ENCODE measurements around the gene RPN2.

RPN2 gene

GRCh38 chr20:37257988-37258387 is 78.9 kb downstream of the RPN2 start:
- TF ChIP-seq CTCF (IDR thresholded peaks at IDR 0.05; ENCODE audit: borderline replicate concordance, control extremely low read depth, extremely low read depth, insufficient read depth, missing control alignments) = no peak
- in situ Hi-C loops (cut with MboI; ENCODE audit: low sequenced_read_pairs, unreplicated experiment) = no loop called here
- DNase-seq (ENCODE audit: low spot score) = no peak

- no peak for DNase-seq (ENCODE audit: low spot score)
- TF ChIP-seq CTCF (IDR thresholded peaks at IDR 0.05; ENCODE audit: borderline replicate concordance, control extremely low read depth, extremely low read depth, insufficient read depth, missing control alignments) = no peak
- in situ Hi-C loops (cut with MboI; ENCODE audit: low sequenced_read_pairs, unreplicated experiment) = no loop called here
Measured at GRCh38 chr20:37259031-37259430, 79.9 kb downstream of the RPN2 start.

- DNase-seq (ENCODE audit: low spot score) = no peak
- in situ Hi-C loops (cut with MboI; ENCODE audit: low sequenced_read_pairs, unreplicated experiment) = no loop called here
- no peak for TF ChIP-seq CTCF (IDR thresholded peaks at IDR 0.05; ENCODE audit: borderline replicate concordance, control extremely low read depth, extremely low read depth, insufficient read depth, missing control alignments)
Measured at GRCh38 chr20:37259865-37260264, 80.7 kb downstream of the RPN2 start.

GRCh38 chr20:37260923-37261322 is 81.8 kb downstream of the RPN2 start:
- DNase-seq (ENCODE audit: low spot score) = no peak
- in situ Hi-C loops (cut with MboI; ENCODE audit: low sequenced_read_pairs, unreplicated experiment) = no loop called here
- no peak for TF ChIP-seq CTCF (IDR thresholded peaks at IDR 0.05; ENCODE audit: borderline replicate concordance, control extremely low read depth, extremely low read depth, insufficient read depth, missing control alignments)

GRCh38 chr20:37261714-37262113 is 82.6 kb downstream of the RPN2 start, which contains the start of gene GHRH:
TSS of gene GHRH (minus strand) at chr20:37261814. CDS start at chr20:37256889, 4,925 bp downstream.
- no peak for DNase-seq (ENCODE audit: low spot score)
- in situ Hi-C loops (cut with MboI; ENCODE audit: low sequenced_read_pairs, unreplicated experiment) = no loop called here
- TF ChIP-seq CTCF (IDR thresholded peaks at IDR 0.05; ENCODE audit: borderline replicate concordance, control extremely low read depth, extremely low read depth, insufficient read depth, missing control alignments) = no peak

- no peak for TF ChIP-seq CTCF (IDR thresholded peaks at IDR 0.05; ENCODE audit: borderline replicate concordance, control extremely low read depth, extremely low read depth, insufficient read depth, missing control alignments)
Measured at GRCh38 chr20:37262505-37262904, 83.4 kb downstream of the RPN2 start.

GRCh38 chr20:37263686-37264085 is 84.6 kb downstream of the RPN2 start:
- in situ Hi-C loops (cut with MboI; ENCODE audit: low sequenced_read_pairs, unreplicated experiment) = no loop called here
- no peak for DNase-seq (ENCODE audit: low spot score)
- TF ChIP-seq CTCF (IDR thresholded peaks at IDR 0.05; ENCODE audit: borderline replicate concordance, control extremely low read depth, extremely low read depth, insufficient read depth, missing control alignments) = no peak

More at GRCh38 chr20:37262505-37262904, 83.4 kb downstream of the RPN2 start:
- DNase-seq (ENCODE audit: low spot score) = no peak
- in situ Hi-C loops (cut with MboI; ENCODE audit: low sequenced_read_pairs, unreplicated experiment) = no loop called here

All from GM13976 (cell line).